Activated CD4-positive, alpha-beta T cell treated with anti-CD3 and anti-CD28 coated beads, Interleukin-2, amount 50 U/mL, for 24 hours (primary cell): ENCODE results near the gene BRD3.
A peak's percentile ranks its signal among the peaks of the same experiment; 100 is the strongest.

ENCODE experiments used
- DNase-seq, 2 donors: peaks; one replicate each; pipeline ENCODE4 v3.0.0-alpha.2; 2020; ENCODE audit warnings: low read depth in 1 of 2, low spot score in 1 of 2

Gene BRD3

GRCh38 chr9:134039386-134040175, 28.2 kb downstream of the BRD3 start:
- no peak for DNase-seq

- no peak for DNase-seq
Observed at GRCh38 chr9:134037641-134038040, 30.2 kb downstream of the BRD3 start.

- DNase-seq = no peak
Observed at GRCh38 chr9:134036130-134036529, 31.7 kb downstream of the BRD3 start.

- DNase-seq = no peak
Observed at GRCh38 chr9:134035041-134036039, 32.5 kb downstream of the BRD3 start.

GRCh38 chr9:134034215-134035040, 33.4 kb downstream of the BRD3 start:
- no peak for DNase-seq

GRCh38 chr9:134033516-134034214, 34.2 kb downstream of the BRD3 start:
- no peak for DNase-seq

GRCh38 chr9:134032456-134033222, 35.2 kb downstream of the BRD3 start:
- DNase-seq = no peak

GRCh38 chr9:134031783-134032182, 36.0 kb downstream of the BRD3 start:
- DNase-seq = no peak

GRCh38 chr9:134030821-134031470, 36.9 kb downstream of the BRD3 start:
- DNase-seq = no peak

- DNase-seq = no peak
Observed at GRCh38 chr9:134029248-134030226, 38.3 kb downstream of the BRD3 start.

- no peak for DNase-seq
Observed at GRCh38 chr9:134028575-134029247, 39.1 kb downstream of the BRD3 start.

GRCh38 chr9:134028076-134028475, 39.8 kb downstream of the BRD3 start:
- DNase-seq = no peak

- no peak for DNase-seq
Observed at GRCh38 chr9:134027561-134027960, 40.3 kb downstream of the BRD3 start.

- DNase-seq = no peak
Observed at GRCh38 chr9:134026981-134027380, 40.8 kb downstream of the BRD3 start.

- no peak for DNase-seq
Observed at GRCh38 chr9:134026581-134026980, 41.2 kb downstream of the BRD3 start.

GRCh38 chr9:134025606-134026541, 42.0 kb downstream of the BRD3 start:
- DNase-seq = peak; percentile 20 to 28
